Measurements from ENCODE around the gene GLRA1.

DNA sequence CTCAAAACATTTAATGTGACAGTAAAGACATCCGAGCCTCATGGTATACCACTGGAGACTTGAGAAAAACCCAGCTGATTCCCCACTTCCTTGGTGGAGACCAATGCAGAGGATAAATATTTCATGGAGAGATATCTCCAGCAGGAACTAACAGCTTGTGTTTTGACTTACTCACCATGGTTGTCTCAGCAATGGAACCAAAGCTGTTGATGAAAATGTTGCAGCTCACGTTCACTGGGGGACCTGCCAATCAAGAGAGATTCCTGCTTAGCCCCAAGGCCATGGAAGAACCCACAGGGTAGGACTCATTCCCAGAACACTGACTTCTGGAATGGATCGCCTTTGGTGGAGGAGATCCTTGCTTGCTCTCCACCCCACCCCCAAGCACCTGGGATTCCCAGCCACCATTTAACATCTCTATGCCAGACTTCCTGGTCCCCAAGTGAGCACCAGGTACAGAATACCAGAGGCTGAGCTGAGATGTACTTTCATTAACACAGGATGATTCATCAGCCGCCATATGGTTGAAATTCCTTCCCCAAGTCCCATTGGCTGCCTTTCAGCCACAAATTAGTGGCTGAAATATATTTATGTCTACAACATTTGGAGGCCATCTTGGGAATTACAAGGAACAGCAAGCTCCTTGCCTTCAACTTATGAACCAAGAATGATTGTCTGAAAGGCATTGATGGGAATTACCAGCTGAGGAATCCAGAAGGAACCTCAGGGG is 37.9 kb downstream of the GLRA1 start:
- TF ChIP-seq, protein P1, sequence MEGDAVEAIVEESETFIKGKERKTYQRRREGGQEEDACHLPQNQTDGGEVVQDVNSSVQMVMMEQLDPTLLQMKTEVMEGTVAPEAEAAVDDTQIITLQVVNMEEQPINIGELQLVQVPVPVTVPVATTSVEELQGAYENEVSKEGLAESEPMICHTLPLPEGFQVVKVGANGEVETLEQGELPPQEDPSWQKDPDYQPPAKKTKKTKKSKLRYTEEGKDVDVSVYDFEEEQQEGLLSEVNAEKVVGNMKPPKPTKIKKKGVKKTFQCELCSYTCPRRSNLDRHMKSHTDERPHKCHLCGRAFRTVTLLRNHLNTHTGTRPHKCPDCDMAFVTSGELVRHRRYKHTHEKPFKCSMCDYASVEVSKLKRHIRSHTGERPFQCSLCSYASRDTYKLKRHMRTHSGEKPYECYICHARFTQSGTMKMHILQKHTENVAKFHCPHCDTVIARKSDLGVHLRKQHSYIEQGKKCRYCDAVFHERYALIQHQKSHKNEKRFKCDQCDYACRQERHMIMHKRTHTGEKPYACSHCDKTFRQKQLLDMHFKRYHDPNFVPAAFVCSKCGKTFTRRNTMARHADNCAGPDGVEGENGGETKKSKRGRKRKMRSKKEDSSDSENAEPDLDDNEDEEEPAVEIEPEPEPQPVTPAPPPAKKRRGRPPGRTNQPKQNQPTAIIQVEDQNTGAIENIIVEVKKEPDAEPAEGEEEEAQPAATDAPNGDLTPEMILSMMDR (conservative IDR thresholded peaks at IDR 0.05), result no peak
- no peak for TF ChIP-seq ZFX (IDR thresholded peaks at IDR 0.05)
